GM06990 (cell line): ENCODE results near the gene DENND2A.

Experiments used
- DNase-seq: peaks from one replicate; pipeline ENCODE4 v3.0.0-alpha.2; 2011; ENCODE audit not compliant: insufficient read length; ENCODE audit errors: extremely low read depth
- H3K27me3 ChIP-seq: replicated peaks from 2 replicates; pipeline ENCODE4 v1.6.0; 2011; ENCODE audit warnings: low read length; ENCODE audit not compliant: control insufficient read depth, insufficient read depth
- H3K36me3 ChIP-seq: 2 replicates; pipeline ENCODE4 v1.5.1; 2011; ENCODE audit warnings: low read length; ENCODE audit not compliant: control insufficient read depth, insufficient read depth
- H3K4me3 ChIP-seq: replicated peaks from 2 replicates; pipeline ENCODE4 v1.5.1; 2011; ENCODE audit warnings: low read depth, mild to moderate bottlenecking, control low read depth, low read length
- CTCF ChIP-seq: IDR thresholded peaks from 2 replicates; pipeline ENCODE4 v1.5.1; 2011; ENCODE audit warnings: low read length, control low read depth, mild to moderate bottlenecking, inconsistent platforms; ENCODE audit not compliant: insufficient read depth, poor library complexity, severe bottlenecking

DENND2A gene

GRCh38 chr7:140674356-140674800 is 33.8 kb upstream of the DENND2A start:
- Histone ChIP-seq H3K36me3 (no peaks in the 10 kb centered on the region; the same call in 1 of the 2 replicates), H3K27me3 (no peaks in the 10 kb centered on the region), H3K4me3 (no peak overlapping the region)
- DNase-seq = peak; percentile 51
- TF ChIP-seq CTCF = no peak

- Histone ChIP-seq H3K4me3 (peak overlapping the region; percentile 70), H3K36me3 (no peaks in the 10 kb centered on the region; the same call in 1 of the 2 replicates), H3K27me3 (no peaks in the 10 kb centered on the region)
- TF ChIP-seq CTCF = no peak
- DNase-seq = peak; percentile 28
Observed at GRCh38 chr7:140673774-140674155, 33.2 kb upstream of the DENND2A start.

GRCh38 chr7:140673063-140673773 is 32.6 kb upstream of the DENND2A start:
- TF ChIP-seq CTCF = no peak
- Histone ChIP-seq H3K27me3 (no peaks in the 10 kb centered on the region), H3K36me3 (no peaks in the 10 kb centered on the region; the same call in 1 of the 2 replicates), H3K4me3 (peak overlapping the region; percentile 70)
- DNase-seq = peak; percentile 71

GRCh38 chr7:140672382-140673062 is 31.9 kb upstream of the DENND2A start, which contains the start of gene ADCK2:
Gene ADCK2 (plus strand): TSS chr7:140672945. CDS start chr7:140673331, 386 bp downstream.
- DNase-seq = peak; percentile 73
- no peaks in the 10 kb centered on the region for H3K27me3 ChIP-seq
- no peak for TF ChIP-seq CTCF
- no peaks in the 10 kb centered on the region for H3K36me3 ChIP-seq
- H3K4me3 ChIP-seq = peak within 1 kb of the TSS; percentile 70

GRCh38 chr7:140671966-140672365 is 31.4 kb upstream of the DENND2A start:
- TF ChIP-seq CTCF = no peak
- no peak overlapping the region for H3K4me3 ChIP-seq

More at GRCh38 chr7:140671966-140672365, 31.4 kb upstream of the DENND2A start:
- Histone ChIP-seq H3K27me3 (no peaks in the 10 kb centered on the region), H3K36me3 (no peaks in the 10 kb centered on the region)
- DNase-seq = no peak
